ENCODE measurements around the gene KCNK5.

- TF ChIP-seq CTCF (IDR thresholded peaks at IDR 0.05; ENCODE audit: poor library complexity) (no peak), EZH2phosphoT487 (IDR thresholded peaks at IDR 0.05; ENCODE audit: low read depth, severe bottlenecking, unreplicated experiment) (no peak), EZH2 (IDR thresholded peaks at IDR 0.05; ENCODE audit: borderline replicate concordance) (no peak)
Observed at GRCh38 chr6:39190545-39191235, 38.6 kb downstream of the KCNK5 start.
